Stimulated activated naive CD4-positive, alpha-beta T cell (primary cell): ENCODE results near the gene DOK7.
"Not testable (repeated sequence)": the region's sequence is repeated elsewhere in the genome, so short reads cannot be mapped to it uniquely, and the experiment has no call there.

Experiments used
- DNase-seq, 6 experiments: peaks; one replicate each; lab custom pipeline; 2025; lab: John Stamatoyannopoulos, UW

The DOK7 gene

DNA sequence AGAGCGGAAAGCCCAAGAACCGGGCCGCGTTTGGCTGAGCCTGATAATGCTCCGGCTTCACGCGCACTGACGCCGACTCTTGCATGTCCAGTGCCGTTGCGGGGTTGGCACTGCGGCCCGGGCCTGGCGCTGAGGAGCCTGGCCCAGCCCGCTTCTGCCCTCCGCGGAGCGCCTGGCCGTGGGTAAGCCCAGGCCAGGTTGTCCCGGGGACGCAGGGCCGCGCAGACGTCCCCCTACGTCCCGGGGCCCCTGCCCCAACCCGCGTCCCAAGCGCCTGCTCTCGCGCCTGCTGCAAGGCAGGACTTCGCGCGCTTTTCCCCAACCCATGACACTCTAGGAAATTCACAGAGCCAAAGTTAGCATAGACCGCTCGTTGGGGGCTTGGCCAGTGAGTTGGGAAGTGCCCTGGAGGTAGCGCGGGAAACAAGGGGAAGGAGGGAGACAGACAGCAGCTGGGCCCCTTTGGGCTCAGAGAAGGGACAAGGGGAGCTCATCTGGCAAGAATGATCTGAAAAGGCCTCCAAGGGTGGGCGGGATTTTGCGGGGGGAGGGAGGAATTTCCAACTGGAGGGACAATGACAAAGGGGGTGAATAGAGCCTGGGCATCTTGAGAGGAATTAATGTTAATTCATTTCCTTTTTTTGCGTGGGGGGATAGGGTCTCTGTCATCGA lies 69.8 kb downstream of the DOK7 start:
- no peak for DNase-seq

DNA sequence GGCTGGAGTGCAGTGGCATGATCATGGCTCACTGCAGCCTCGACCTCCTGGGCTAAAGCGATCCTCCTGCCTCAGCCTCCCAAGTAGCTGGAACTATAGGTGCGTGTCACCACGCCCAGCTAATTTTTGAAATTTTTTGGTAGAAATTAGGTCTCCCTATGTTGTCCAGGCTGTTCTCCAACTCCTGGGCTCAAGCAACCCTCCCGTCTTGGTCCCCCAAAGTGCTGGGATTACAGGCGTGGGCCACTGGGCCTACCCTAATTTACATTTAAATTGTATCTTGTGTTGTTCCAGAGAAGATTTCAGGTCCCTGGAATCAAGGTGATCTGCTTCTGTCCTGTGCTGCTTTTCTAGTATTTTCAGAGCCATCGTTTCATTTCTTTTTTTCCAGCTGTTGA lies 70.3 kb downstream of the DOK7 start:
- no peak for DNase-seq

DNA sequence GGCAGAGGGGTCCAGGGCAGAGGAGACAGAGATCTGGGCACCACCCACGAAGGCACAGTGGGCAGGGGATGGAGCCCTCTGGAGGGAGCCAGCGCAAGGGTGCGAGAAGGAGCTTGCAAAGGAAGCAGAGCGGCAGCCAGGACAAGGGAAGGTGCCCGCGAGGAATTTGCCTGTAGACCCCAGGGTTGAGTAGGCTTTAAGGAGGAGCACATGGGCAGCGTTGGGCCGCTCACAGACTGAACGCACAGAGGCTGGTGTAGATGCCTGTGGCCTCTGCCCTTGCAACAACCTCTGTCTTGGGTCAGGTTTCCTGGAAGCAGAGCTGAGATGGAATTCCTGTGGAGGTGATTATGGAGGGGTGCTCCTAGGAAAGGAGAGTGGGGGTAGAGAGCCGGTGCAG lies 72.7 kb downstream of the DOK7 start:
- not testable (repeated sequence) for DNase-seq

DNA sequence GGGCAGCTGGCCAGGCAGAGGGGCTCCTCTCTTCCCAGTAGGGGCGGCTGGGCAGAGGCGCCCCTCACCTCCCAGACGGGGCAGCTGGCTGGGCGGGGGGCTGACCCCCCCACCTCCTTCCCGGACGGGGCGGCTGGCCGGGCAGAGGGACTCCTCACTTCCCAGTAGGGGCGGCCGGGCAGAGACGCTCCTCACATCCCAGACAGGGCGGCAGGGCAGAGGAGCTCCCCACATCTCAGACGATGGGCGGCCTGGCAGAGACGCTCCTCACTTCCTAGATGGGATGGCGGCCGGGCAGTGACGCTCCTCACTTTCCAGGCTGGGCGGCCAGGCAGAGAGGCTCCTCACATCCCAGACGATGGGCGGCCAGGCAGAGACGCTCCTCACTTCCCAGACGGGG lies 75.8 kb downstream of the DOK7 start:
- not testable (repeated sequence) for DNase-seq

DNA sequence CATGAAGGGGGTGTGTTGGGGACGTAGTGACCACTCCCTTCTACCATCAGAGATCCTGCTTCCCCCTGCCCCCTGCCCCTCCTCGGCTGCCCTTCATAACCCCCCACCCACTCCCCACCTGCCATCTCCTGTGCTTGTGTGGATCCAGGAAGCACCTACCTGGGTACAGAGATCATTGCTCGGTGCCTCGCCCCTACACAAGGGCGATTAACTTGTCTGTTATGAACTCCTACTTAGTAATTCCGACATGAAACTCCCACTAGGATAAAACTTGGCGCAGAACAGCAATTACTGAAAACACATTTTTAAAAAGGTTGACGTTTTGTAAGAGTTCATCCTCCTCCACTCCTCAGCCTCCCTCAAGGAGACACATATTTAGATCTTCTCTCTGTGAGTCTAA lies 80.3 kb downstream of the DOK7 start:
- DNase-seq = not testable (repeated sequence)
